Measurements from ENCODE around the gene CCL26. TPM values are rescaled to one million over a fixed set of nuclear protein-coding genes. Genes with fewer than 3 reads are reported as not detected.

Gene CCL26
- total RNA-seq, 4 donors from 2014 or later, result not detected

DNA sequence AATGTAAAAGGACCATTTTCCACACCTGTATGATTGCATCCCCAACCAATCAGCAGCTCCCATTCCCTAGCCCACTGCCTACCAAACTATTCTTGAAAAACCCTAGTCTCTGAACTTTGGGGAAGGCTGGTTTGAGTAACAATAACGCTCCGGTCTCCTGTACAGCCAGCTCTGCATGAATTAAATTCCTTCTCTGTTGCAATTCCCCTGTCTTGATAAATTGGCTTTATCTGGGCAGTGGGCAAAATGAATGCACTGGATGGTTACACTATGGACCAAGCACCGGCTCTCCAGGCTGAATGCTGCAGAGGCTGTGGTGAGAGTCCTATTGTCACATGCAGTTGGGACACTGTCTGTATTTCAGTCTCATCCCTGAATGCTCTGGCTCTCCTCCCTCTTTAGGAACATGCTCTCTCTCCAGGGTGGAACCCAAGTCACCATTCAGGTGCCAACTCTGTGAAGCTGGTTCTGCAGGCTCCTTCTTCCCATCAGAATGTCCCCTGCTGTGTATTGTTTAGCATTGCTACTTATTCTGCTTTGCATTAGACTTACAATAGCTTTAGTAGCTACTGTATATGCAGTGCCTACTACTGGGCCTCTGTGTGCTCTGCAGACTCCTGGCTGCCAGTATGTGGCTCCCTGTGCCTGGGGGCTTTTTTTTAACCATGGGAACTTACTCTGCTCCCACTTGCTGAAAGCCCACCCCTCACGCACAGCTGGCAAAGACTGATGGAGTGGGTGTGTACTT lies 34.7 kb upstream of the CCL26 start:
- intact Hi-C loops (cut with DNase I; ENCODE audit: low total_unique reads), result no loop called here
- ATAC-seq (no peak), DNase-seq (no peak)
- in situ Hi-C loops (cut with MboI; ENCODE audit: low sequenced_read_pairs in 4 of 4), result no loop called here
- Histone ChIP-seq H3K9me3 (peaks cover 0 to 13% (median 0%) of the 10 kb centered on the region in 3 donors), H3K36me3 (no peaks in the 10 kb centered on the region), H3K4me1 (no peaks in the 10 kb centered on the region), H3K27ac (no peak overlapping the region), H3K27me3 (no peaks in the 10 kb centered on the region), H3K4me3 (no peak overlapping the region)
- TF ChIP-seq POLR2A (IDR thresholded peaks at IDR 0.05), result no peak
- TF ChIP-seq, protein P1, sequence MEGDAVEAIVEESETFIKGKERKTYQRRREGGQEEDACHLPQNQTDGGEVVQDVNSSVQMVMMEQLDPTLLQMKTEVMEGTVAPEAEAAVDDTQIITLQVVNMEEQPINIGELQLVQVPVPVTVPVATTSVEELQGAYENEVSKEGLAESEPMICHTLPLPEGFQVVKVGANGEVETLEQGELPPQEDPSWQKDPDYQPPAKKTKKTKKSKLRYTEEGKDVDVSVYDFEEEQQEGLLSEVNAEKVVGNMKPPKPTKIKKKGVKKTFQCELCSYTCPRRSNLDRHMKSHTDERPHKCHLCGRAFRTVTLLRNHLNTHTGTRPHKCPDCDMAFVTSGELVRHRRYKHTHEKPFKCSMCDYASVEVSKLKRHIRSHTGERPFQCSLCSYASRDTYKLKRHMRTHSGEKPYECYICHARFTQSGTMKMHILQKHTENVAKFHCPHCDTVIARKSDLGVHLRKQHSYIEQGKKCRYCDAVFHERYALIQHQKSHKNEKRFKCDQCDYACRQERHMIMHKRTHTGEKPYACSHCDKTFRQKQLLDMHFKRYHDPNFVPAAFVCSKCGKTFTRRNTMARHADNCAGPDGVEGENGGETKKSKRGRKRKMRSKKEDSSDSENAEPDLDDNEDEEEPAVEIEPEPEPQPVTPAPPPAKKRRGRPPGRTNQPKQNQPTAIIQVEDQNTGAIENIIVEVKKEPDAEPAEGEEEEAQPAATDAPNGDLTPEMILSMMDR (IDR thresholded peaks at IDR 0.05 in 4 of 5, conservative IDR thresholded peaks at IDR 0.05 in 1 of 5), result no peak

DNA sequence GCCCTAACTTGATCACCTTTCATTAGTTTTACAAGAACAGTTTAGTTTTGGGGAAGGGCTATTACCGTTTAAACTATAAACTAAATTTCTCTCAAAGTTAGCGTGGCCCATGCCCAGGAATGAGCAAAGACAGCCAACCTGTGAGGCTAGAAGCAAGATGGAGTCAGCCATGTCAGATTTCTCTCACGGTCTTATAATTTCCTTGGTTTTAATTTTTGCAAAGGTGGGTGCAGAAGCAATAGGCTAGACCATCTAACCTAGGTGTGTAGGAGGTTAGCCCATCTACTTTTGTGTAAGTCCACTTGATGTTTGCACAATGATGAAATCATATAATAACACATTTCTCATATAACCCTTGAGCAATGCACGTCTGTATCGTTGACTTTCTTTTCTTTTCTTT lies 32.7 kb upstream of the CCL26 start:
- in situ Hi-C loops (cut with MboI; ENCODE audit: low sequenced_read_pairs in 4 of 4) (no loop called here), intact Hi-C loops (cut with DNase I; ENCODE audit: low total_unique reads) (no loop called here)
- no peak overlapping the region for H3K27ac ChIP-seq
- ATAC-seq (no peak), DNase-seq (no peak)
- H3K36me3 ChIP-seq, result no peaks in the 10 kb centered on the region
- no peak for TF ChIP-seq POLR2A (IDR thresholded peaks at IDR 0.05)
- TF ChIP-seq, protein P1 (IDR thresholded peaks at IDR 0.05 in 4 of 5, conservative IDR thresholded peaks at IDR 0.05 in 1 of 5), result no peak
- H3K4me1 ChIP-seq, result no peaks in the 10 kb centered on the region
- no peaks in the 10 kb centered on the region for H3K27me3 ChIP-seq
- no peak overlapping the region for H3K4me3 ChIP-seq
- peaks cover 0 to 13% (median 0%) of the 10 kb centered on the region in 3 donors for H3K9me3 ChIP-seq

DNA sequence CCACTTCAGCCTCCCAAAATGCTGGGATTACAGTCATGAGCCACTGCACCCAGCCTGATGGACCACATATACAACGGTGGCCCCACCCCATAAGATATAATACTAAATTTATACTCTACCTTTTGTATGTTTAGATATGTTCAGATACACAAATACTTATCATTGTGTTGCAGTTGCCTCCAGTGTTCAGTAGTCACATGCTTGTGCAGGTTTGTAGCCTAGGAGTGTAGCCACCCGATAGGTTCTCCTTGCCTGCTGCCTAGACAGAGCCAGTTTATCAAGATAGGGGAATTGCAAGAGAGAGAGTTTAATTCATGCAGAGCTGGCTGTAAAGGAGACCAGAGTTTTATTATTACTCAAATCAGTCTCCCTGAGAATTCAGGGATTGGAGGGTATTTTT lies 32.0 kb upstream of the CCL26 start:
- Histone ChIP-seq H3K27me3 (no peaks in the 10 kb centered on the region), H3K36me3 (no peaks in the 10 kb centered on the region), H3K4me1 (no peaks in the 10 kb centered on the region), H3K9me3 (peaks cover 0 to 13% (median 0%) of the 10 kb centered on the region in 3 donors), H3K4me3 (no peak overlapping the region), H3K27ac (no peak overlapping the region)
- DNase-seq (no peak), ATAC-seq (no peak)
- intact Hi-C loops (cut with DNase I; ENCODE audit: low total_unique reads) (no loop called here), in situ Hi-C loops (cut with MboI; ENCODE audit: low sequenced_read_pairs in 4 of 4) (no loop called here)
- no peak for TF ChIP-seq POLR2A (IDR thresholded peaks at IDR 0.05)

DNA sequence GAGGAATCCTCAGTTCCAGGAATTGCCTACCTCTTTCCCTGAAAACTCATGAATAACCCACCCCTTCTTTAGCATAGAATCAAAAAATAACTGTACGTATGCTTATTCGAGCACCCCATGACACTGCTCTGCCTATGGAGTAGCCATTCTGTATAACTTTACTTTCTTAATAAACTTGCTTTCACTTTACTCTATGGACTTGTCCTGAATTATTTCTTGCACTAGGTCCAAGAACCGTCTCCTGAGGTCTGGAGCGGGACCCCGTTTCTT lies 30.5 kb upstream of the CCL26 start:
- Histone ChIP-seq H3K4me1 (no peaks in the 10 kb centered on the region), H3K4me3 (no peak overlapping the region), H3K27ac (no peak overlapping the region), H3K36me3 (no peaks in the 10 kb centered on the region), H3K27me3 (no peaks in the 10 kb centered on the region), H3K9me3 (peaks cover 0 to 12% (median 0%) of the 10 kb centered on the region in 3 donors)
- in situ Hi-C loops (cut with MboI; ENCODE audit: low sequenced_read_pairs in 4 of 4), result no loop called here
- DNase-seq (no peak), ATAC-seq (no peak)
- intact Hi-C loops (cut with DNase I; ENCODE audit: low total_unique reads), result no loop called here
- TF ChIP-seq, protein P1 (IDR thresholded peaks at IDR 0.05 in 4 of 5, conservative IDR thresholded peaks at IDR 0.05 in 1 of 5), result no peak
- no peak for TF ChIP-seq POLR2A (IDR thresholded peaks at IDR 0.05)

DNA sequence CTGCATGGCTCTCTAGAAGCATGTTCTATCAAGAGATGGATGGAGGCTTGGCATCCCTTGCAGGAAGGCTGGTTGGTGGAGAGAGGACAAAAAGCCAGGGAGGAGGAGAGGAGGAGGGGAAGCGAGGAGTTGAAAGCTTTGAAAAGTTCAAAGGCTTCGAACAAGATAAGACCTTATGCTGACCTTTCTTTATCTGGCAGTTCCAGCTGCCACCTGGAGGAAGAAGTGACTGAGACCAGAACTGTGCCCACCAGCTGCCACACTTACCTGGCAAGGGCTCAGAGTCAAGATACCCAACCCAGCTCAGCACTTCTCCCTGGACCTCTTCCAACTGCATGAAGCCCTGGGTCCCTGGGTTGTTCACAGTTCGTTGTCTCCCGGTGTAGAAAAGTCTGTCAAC lies 26.8 kb upstream of the CCL26 start:
- H3K36me3 ChIP-seq, result no peaks in the 10 kb centered on the region
- intact Hi-C loops (cut with DNase I; ENCODE audit: low total_unique reads), result no loop called here
- no peak for DNase-seq
- no peak overlapping the region for H3K27ac ChIP-seq
- no peaks in the 10 kb centered on the region for H3K4me1 ChIP-seq
- no peaks in the 10 kb centered on the region for H3K9me3 ChIP-seq
- H3K4me3 ChIP-seq, result no peak overlapping the region
- H3K27me3 ChIP-seq, result no peaks in the 10 kb centered on the region
- no peak for TF ChIP-seq POLR2A (IDR thresholded peaks at IDR 0.05)
- TF ChIP-seq, protein P1 (IDR thresholded peaks at IDR 0.05 in 4 of 5, conservative IDR thresholded peaks at IDR 0.05 in 1 of 5), result no peak
- no peak for ATAC-seq
- in situ Hi-C loops (cut with MboI; ENCODE audit: low sequenced_read_pairs in 4 of 4), result no loop called here
